Lung (tissue), 12 donors: ENCODE data around the gene RALBP1. TPM values are rescaled to one million over a fixed set of nuclear protein-coding genes. Genes with fewer than 3 reads are reported as not detected.

Experiments used
- ATAC-seq: fragments of 200-7000 bp; cut with Tn5 transposase; one replicate; pipeline ENCODE4 v1.9.1; 2020; ENCODE audit warnings: moderate number of reproducible peaks; ENCODE audit not compliant: insufficient read depth, low FRiP score
- DNase-seq, 3 donors: peaks; one replicate each; pipeline ENCODE4 v3.0.0-alpha.2; 2013 to 2017
- H3K27ac ChIP-seq, 2 donors: one replicate each; pipeline ENCODE4 v1.5.1; 2013; ENCODE audit warnings: mild to moderate bottlenecking in 2 of 2, moderate library complexity in 2 of 2, control low read depth in 1 of 2, inconsistent platforms in 1 of 2, low read depth in 1 of 2, low read length in 1 of 2
- H3K27me3 ChIP-seq, 3 donors: one replicate each; pipeline ENCODE4 v1.5.1; 2013; ENCODE audit warnings: low read length in 2 of 3; ENCODE audit not compliant: control insufficient read depth in 3 of 3, insufficient read depth in 3 of 3
- H3K36me3 ChIP-seq, 4 donors: one replicate each; pipeline ENCODE4 v1.5.1; 2013; ENCODE audit warnings: low read length in 4 of 4, mild to moderate bottlenecking in 1 of 4, moderate library complexity in 1 of 4; ENCODE audit not compliant: control insufficient read depth in 4 of 4, insufficient read depth in 4 of 4
- H3K4me1 ChIP-seq, 5 donors: one replicate each; pipeline ENCODE4 v1.5.1; 2013; ENCODE audit warnings: low read length in 5 of 5, mild to moderate bottlenecking in 2 of 5, moderate library complexity in 1 of 5; ENCODE audit not compliant: control insufficient read depth in 5 of 5, insufficient read depth in 5 of 5
- H3K4me3 ChIP-seq: one replicate; pipeline ENCODE4 v1.5.1; 2013; ENCODE audit warnings: mild to moderate bottlenecking, control low read depth, moderate library complexity
- H3K9ac ChIP-seq, 2 donors: one replicate each; pipeline ENCODE4 v1.5.1; 2013; ENCODE audit warnings: low read length in 2 of 2, control low read depth in 1 of 2; ENCODE audit not compliant: insufficient read depth in 1 of 2
- H3K9me3 ChIP-seq, 4 donors: one replicate each; pipeline ENCODE4 v1.5.1; 2013; ENCODE audit warnings: low read length in 3 of 4, mild to moderate bottlenecking in 1 of 4, moderate library complexity in 1 of 4; ENCODE audit not compliant: control insufficient read depth in 4 of 4, insufficient read depth in 3 of 4
- whole genome bisulfite sequencing, 2 donors: extraction: QIAGEN DNeasy Blood & Tissue Kit; methylation state at CpG; one replicate each; pipeline ENCODE4 v1.1.7; 2013; 5-methylcytosine and 5-hydroxymethylcytosine counted together
- polyA plus RNA-seq, 2 donors: library from polyadenylated mRNA; stranded (reverse); fragments of 200-250 nt; gene quantifications; one replicate each; pipeline ENCODE4 v1.2.1, GENCODE V29; 2013
- total RNA-seq, 2 donors: library from RNA; depleted of rRNA in 1 of 2; stranded (reverse); fragments of >200 nt in 1 of 2; gene quantifications; one replicate each; pipeline ENCODE4 v1.2.1, GENCODE V29; 2014 to 2021
- TF ChIP-seq, protein P1 (sequence below): IDR thresholded peaks from 2 replicates; pipeline ENCODE4 v1.5.1; 2012; ENCODE audit warnings: mild to moderate bottlenecking; ENCODE audit errors: control extremely low read depth, extremely low read depth
- donor health status: control.
- donor health status: control.
- donor health status: Bipolar disorder and iron deficiency.
- donor health status: healthy.
- donor health status: DM: yes; HTN: yes; CAD: no.

RALBP1 gene
- total and polyA plus RNA-seq, 4 donors = 19.8 to 58.2 (median 33.5) TPM

- no peaks in the 10 kb centered on the region for H3K9me3 ChIP-seq
- H3K4me3 ChIP-seq = no peak overlapping the region
- 13 to 30% methylated on average over 10 of the region's 10 CpGs for WGBS, 2 donors
- DNase-seq (peak; percentile 88 to 93 (median 90)), ATAC-seq (no peak)
- TF ChIP-seq, protein P1, sequence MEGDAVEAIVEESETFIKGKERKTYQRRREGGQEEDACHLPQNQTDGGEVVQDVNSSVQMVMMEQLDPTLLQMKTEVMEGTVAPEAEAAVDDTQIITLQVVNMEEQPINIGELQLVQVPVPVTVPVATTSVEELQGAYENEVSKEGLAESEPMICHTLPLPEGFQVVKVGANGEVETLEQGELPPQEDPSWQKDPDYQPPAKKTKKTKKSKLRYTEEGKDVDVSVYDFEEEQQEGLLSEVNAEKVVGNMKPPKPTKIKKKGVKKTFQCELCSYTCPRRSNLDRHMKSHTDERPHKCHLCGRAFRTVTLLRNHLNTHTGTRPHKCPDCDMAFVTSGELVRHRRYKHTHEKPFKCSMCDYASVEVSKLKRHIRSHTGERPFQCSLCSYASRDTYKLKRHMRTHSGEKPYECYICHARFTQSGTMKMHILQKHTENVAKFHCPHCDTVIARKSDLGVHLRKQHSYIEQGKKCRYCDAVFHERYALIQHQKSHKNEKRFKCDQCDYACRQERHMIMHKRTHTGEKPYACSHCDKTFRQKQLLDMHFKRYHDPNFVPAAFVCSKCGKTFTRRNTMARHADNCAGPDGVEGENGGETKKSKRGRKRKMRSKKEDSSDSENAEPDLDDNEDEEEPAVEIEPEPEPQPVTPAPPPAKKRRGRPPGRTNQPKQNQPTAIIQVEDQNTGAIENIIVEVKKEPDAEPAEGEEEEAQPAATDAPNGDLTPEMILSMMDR = no peak
- H3K4me1 ChIP-seq = peaks cover 0 to 42% (median 7%) of the 10 kb centered on the region in 5 donors
- H3K27ac ChIP-seq = no peak overlapping the region
- no peaks in the 10 kb centered on the region for H3K27me3 ChIP-seq
- no peaks in the 10 kb centered on the region for H3K36me3 ChIP-seq
- H3K9ac ChIP-seq = peak overlapping the region in 1 of 2 donors; percentile 32
These were observed 41.6 kb upstream of the RALBP1 start for GRCh38 chr18:9433671-9434121.

- no peak overlapping the region for H3K9ac ChIP-seq
- H3K36me3 ChIP-seq = no peaks in the 10 kb centered on the region
- H3K9me3 ChIP-seq = no peaks in the 10 kb centered on the region
- ATAC-seq = no peak
- 35 to 59% methylated on average over 18 of the region's 18 CpGs for WGBS, 2 donors
- no peak overlapping the region for H3K4me3 ChIP-seq
- TF ChIP-seq, protein P1 = no peak
- no peaks in the 10 kb centered on the region for H3K27me3 ChIP-seq
- no peak for DNase-seq
- no peak overlapping the region for H3K27ac ChIP-seq
- H3K4me1 ChIP-seq = peaks cover 0 to 38% (median 7%) of the 10 kb centered on the region in 5 donors
These were observed 41.1 kb upstream of the RALBP1 start for GRCh38 chr18:9434122-9434701.

- 95 to 96% methylated on average over 17 of the region's 17 CpGs for WGBS, 2 donors
- Histone ChIP-seq H3K27me3 (no peaks in the 10 kb centered on the region), H3K27ac (no peak overlapping the region), H3K4me3 (no peak overlapping the region), H3K9me3 (no peaks in the 10 kb centered on the region), H3K9ac (no peak overlapping the region), H3K36me3 (no peaks in the 10 kb centered on the region), H3K4me1 (peaks cover 0 to 33% (median 7%) of the 10 kb centered on the region in 5 donors)
- DNase-seq (no peak), ATAC-seq (no peak)
- TF ChIP-seq, protein P1 = no peak
These were observed 40.3 kb upstream of the RALBP1 start for GRCh38 chr18:9435041-9435440.
